Brain pericyte (primary cell): ENCODE data around the gene KSR2.

Experiments
- DNase-seq: peaks from one replicate; pipeline ENCODE4 v3.0.0-alpha.2; 2012; ENCODE audit warnings: low read depth, low spot score

The KSR2 gene

DNA sequence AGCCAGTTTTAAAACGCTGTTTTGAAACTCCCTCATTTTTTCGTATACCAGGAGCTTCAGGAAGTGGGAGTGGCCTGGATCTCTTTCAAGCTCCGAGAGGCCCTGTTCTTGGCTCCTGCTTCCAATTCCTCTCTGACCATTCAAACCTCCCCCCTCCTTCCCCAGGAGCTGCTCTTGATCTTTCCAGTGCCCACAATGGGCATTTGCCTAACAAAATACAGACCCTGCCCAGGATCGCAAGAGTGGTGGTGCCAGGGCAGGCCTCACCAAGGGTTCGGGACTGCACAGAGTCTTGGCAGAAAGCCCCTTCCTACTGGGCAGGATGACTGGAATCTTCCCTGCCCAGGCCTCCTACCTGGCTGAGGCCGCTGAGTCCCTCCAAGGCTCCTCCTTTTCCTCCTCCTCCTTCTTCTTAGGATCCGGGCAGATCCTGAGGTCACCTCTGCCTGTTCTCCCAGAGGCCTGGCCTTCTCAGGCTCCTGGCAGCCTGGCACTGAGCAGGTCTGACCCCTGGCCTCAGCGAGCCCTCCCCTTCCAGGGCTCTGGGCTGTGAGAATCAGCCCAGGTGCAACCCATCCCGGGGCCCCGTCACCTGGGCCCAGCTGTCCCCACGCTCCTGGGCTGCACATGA is 560.5 kb downstream of the KSR2 start:
- no peak for DNase-seq

DNA sequence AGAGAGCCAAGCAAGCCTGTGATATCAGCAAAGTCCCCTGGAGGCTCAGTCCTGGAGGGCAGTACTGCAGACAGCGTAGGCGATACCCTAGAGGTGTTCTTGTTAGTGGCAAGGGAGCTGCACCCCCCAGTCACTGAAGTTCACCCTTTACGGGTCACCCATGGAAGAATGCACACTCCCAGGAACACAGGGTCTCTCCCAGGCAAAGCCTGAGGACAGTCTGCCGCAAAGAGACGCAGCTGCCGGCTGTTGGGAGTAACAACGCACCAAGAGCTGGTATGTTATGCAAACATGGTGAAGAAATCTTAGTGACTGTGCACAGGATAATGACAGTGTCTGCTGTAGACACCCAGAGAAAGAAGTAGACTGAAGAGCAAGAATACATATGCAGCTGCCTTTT is 563.9 kb downstream of the KSR2 start:
- no peak for DNase-seq

DNA sequence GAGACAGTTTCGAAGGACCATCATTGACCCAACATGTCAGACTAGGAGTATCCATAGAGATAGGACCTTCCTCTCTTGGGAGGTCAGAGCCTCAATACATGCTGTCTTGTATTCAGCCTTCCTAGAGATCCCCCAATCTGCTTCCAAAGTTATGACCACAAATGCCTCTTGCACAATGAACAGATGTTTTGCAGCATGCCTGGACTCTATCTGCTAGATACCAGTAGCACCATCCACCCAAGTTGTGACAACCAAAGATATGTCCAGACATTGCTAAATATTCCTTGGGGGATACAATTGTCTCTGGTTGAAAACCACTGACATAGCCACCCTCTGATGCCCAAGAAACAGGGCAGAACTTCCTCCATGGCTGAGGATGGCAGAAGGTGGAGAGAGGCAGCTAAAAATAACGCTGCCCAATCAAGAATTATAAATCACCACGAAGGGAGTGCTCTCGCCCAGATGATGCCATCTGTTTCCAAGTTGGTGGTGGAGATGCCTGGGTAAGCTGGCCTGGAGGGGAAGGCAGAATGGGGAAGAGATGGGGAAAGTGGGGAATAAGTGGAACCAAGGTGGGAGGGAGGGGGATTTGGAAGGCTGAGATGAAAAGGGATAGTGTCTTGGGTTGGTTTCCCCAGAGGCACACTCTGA is 564.5 kb downstream of the KSR2 start:
- no peak for DNase-seq

DNA sequence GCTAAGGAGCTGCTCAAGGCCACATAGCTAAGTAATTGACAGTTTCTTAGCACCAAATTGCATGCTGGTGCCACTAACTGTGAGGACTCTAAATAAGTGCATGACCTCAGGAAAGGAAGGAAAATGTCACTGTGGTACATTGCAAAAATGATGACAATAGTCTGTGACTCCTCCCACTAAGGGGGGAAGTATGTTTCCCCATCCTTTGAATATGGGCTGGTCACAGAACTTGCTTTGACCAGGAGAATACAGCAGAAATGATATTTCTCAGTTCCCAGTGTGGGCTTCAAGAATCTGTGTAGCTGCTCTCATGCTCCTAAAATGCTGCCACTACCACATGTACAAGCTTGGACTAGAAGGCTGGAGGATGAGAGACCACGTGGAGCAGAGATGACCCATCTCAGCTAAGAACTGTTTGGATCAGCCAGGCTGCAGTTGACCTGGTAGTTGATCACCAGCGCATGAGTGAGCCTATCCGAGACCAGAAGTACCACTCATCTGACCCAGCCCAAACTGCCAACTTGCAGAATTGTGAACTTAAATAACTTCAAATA is 565.1 kb downstream of the KSR2 start:
- DNase-seq: no peak
